A204.1 (cell line): ENCODE measurements around the gene ADAMTS13.

Experiments used
- FAIRE-seq: peaks from 2 replicates; lab custom pipeline; 2012; peaks lifted over from hg19 to GRCh38; lab: Jason Lieb, UNC

The ADAMTS13 gene

GRCh38 chr9:133472277-133472645 is 50.1 kb downstream of the ADAMTS13 start:
- FAIRE-seq = no peak

GRCh38 chr9:133472753-133473378 is 50.7 kb downstream of the ADAMTS13 start:
- FAIRE-seq = no peak

GRCh38 chr9:133473743-133474142 is 51.6 kb downstream of the ADAMTS13 start:
- no peak for FAIRE-seq

GRCh38 chr9:133474215-133474614 is 52.0 kb downstream of the ADAMTS13 start:
- FAIRE-seq = no peak

- FAIRE-seq = no peak
Measured at GRCh38 chr9:133474853-133475252, 52.7 kb downstream of the ADAMTS13 start.

GRCh38 chr9:133475292-133476012 is 53.3 kb downstream of the ADAMTS13 start:
- no peak for FAIRE-seq

- no peak for FAIRE-seq
Measured at GRCh38 chr9:133476036-133476931, 54.1 kb downstream of the ADAMTS13 start.

GRCh38 chr9:133476941-133477340 is 54.8 kb downstream of the ADAMTS13 start:
- FAIRE-seq = no peak

GRCh38 chr9:133477461-133477860 is 55.3 kb downstream of the ADAMTS13 start:
- no peak for FAIRE-seq

- no peak for FAIRE-seq
Measured at GRCh38 chr9:133477992-133478850, 56.1 kb downstream of the ADAMTS13 start.

GRCh38 chr9:133478851-133479711 is 56.9 kb downstream of the ADAMTS13 start, which contains the start of gene SLC2A6:
Gene SLC2A6, minus strand, starts transcription at chr9:133479099. Its CDS starts 40 bp downstream, at chr9:133479059.
- no peak for FAIRE-seq

GRCh38 chr9:133483611-133484010 is 61.4 kb downstream of the ADAMTS13 start:
- FAIRE-seq = no peak

GRCh38 chr9:133484671-133485437 is 62.7 kb downstream of the ADAMTS13 start:
- FAIRE-seq = no peak

- no peak for FAIRE-seq
Measured at GRCh38 chr9:133485531-133486260, 63.5 kb downstream of the ADAMTS13 start.

- no peak for FAIRE-seq
Measured at GRCh38 chr9:133487331-133487725, 65.2 kb downstream of the ADAMTS13 start.

GRCh38 chr9:133488686-133489252 is 66.6 kb downstream of the ADAMTS13 start:
- FAIRE-seq = no peak

- no peak for FAIRE-seq
Measured at GRCh38 chr9:133489253-133490190, 67.4 kb downstream of the ADAMTS13 start.

GRCh38 chr9:133490201-133490681 is 68.1 kb downstream of the ADAMTS13 start:
- no peak for FAIRE-seq
